ENCODE data around the gene FBRSL1. TPM values are rescaled to one million over a fixed set of nuclear protein-coding genes. Genes with fewer than 3 reads are reported as not detected.

The FBRSL1 gene
- total and polyA plus RNA-seq, 2 donors (not counting 3 experiments of a cell fraction or from before 2014, with no cell fraction given) = 19.3 to 79.8 TPM

GRCh38 chr12:132495165-132495544, 5.2 kb downstream of the FBRSL1 start:
- H4K20me1 ChIP-seq (replicated peaks; ENCODE audit: control insufficient read depth, extremely low read depth, insufficient read depth, low read length) = peaks cover 3% of the 10 kb centered on the region
- FAIRE-seq = no peak
- H3K4me2 ChIP-seq (ENCODE audit: insufficient read depth, low read length) = no peak overlapping the region
- ChIA-PET POLR2A (no interaction called here), CTCF (interaction anchor here (1.2 kb wide), 1 partner anchor 11 kb away, joined by 3 read pairs; no protein-coding TSS in a partner anchor)
- BruUV-seq (replicated peaks) = no TSS peak
- no peaks in the 10 kb centered on the region for H3K9me1 ChIP-seq (replicated peaks; ENCODE audit: control insufficient read depth, extremely low read depth, insufficient read depth, low read length)
- no peak overlapping the region for H3K4me3 ChIP-seq (replicated peaks in 1 of 3; ENCODE audit: insufficient read depth in 1 of 3, low read depth in 1 of 3, low read length in 3 of 3)
- peaks cover 67% of the 10 kb centered on the region for H3K79me2 ChIP-seq (ENCODE audit: control insufficient read depth, insufficient read depth, low read length)
- H3K27me3 ChIP-seq (ENCODE audit: control insufficient read depth in 2 of 2, insufficient read depth in 2 of 2, low read length in 2 of 2) = no peaks in the 10 kb centered on the region
- H3K9me3 ChIP-seq (replicated peaks; ENCODE audit: control insufficient read depth, insufficient read depth, low read length) = no peaks in the 10 kb centered on the region
- H3K9ac ChIP-seq (replicated peaks; ENCODE audit: extremely low read depth, insufficient read depth, low read length) = no peak overlapping the region
- no peak overlapping the region for H3K27ac ChIP-seq (ENCODE audit: insufficient read depth, low read depth, low read length)
- intact Hi-C loops (cut with micrococcal nuclease) (no loop called here), dilution Hi-C loops (cut with MboI; ENCODE audit: extremely low pct_ligation_motif_present, low sequenced_read_pairs) (no loop called here)
- H3K36me3 ChIP-seq (ENCODE audit: control insufficient read depth in 2 of 2, extremely low read depth in 1 of 2, insufficient read depth in 2 of 2, low read length in 2 of 2) = no peaks in the 10 kb centered on the region
- no peak for DNase-seq (ENCODE audit: low read depth, low spot score)
- no peak overlapping the region for H2AFZ ChIP-seq (ENCODE audit: low read depth, low read length)
- H3K4me1 ChIP-seq (ENCODE audit: control insufficient read depth, extremely low read depth, insufficient read depth, low read length) = peaks cover 11% of the 10 kb centered on the region
- TF ChIP-seq POLR2A (IDR thresholded peaks at IDR 0.05; ENCODE audit: low read depth, low read length) (no peak), EZH2 (IDR thresholded peaks at IDR 0.05; ENCODE audit: borderline replicate concordance, low read depth, low read length, severe bottlenecking) (no peak), FOS (IDR thresholded peaks at IDR 0.05; ENCODE audit: borderline replicate concordance, insufficient read depth, low read length) (no peak), JUN (IDR thresholded peaks at IDR 0.05; ENCODE audit: borderline replicate concordance, insufficient read depth, insufficient read length, low read depth) (no peak), GATA2 (IDR thresholded peaks at IDR 0.05; ENCODE audit: insufficient read depth, insufficient read length, low read depth, low read length) (no peak), MAX (IDR thresholded peaks at IDR 0.05; ENCODE audit: insufficient read depth, insufficient read length) (no peak), POLR2AphosphoS5 (IDR thresholded peaks at IDR 0.05; ENCODE audit: insufficient read depth, low read depth, low read length) (no peak), MYC (IDR thresholded peaks at IDR 0.05; ENCODE audit: low read depth, low read length) (no peak), CTCF (IDR thresholded peaks at IDR 0.05; ENCODE audit: extremely low read depth in 1 of 2, insufficient read depth in 1 of 2, low read depth in 1 of 2, low read length in 2 of 2) (no peak)
